Stimulated activated naive CD8-positive, alpha-beta T cell treated with anti-CD3 and anti-CD28 coated beads, Interleukin-15, Interleukin-2, amounts not matched to agents 100 U/mL and 50 U/mL, for 24 hours (primary cell): ENCODE data around the gene FBXO21.
"Not testable (repeated sequence)": the region's sequence is repeated elsewhere in the genome, so short reads cannot be mapped to it uniquely, and the experiment has no call there.

ENCODE experiments used
- ATAC-seq: fragments of 150-1000 bp; cut with Tn5 transposase; one replicate; pipeline ENCODE4 v1.10.0; 2021
- DNase-seq: peaks from one replicate; pipeline ENCODE4 v3.0.0; 2021

FBXO21 gene

GRCh38 chr12:117102800-117103181 lies 87.5 kb downstream of the FBXO21 start:
- ATAC-seq, result no peak

GRCh38 chr12:117101953-117102799 lies 88.1 kb downstream of the FBXO21 start:
- DNase-seq, result no peak
- ATAC-seq, result no peak

More at GRCh38 chr12:117102800-117103181, 87.5 kb downstream of the FBXO21 start:
- DNase-seq, result no peak

- no peak for ATAC-seq
- DNase-seq, result no peak
Observed at GRCh38 chr12:117100851-117101673, 89.2 kb downstream of the FBXO21 start.

GRCh38 chr12:117100251-117100650 lies 90.0 kb downstream of the FBXO21 start:
- ATAC-seq, result no peak
- DNase-seq, result no peak

GRCh38 chr12:117098361-117099217 lies 91.7 kb downstream of the FBXO21 start:
- ATAC-seq, result peak; percentile 30
- peak; percentile 46 for DNase-seq

- ATAC-seq (no peak), DNase-seq (no peak)
Observed at GRCh38 chr12:117098024-117098360, 92.3 kb downstream of the FBXO21 start.

- no peak for ATAC-seq
- no peak for DNase-seq
Observed at GRCh38 chr12:117097159-117097558, 93.1 kb downstream of the FBXO21 start.

GRCh38 chr12:117096501-117097042 lies 93.7 kb downstream of the FBXO21 start:
- no peak for ATAC-seq

GRCh38 chr12:117095191-117095590 lies 95.1 kb downstream of the FBXO21 start:
- ATAC-seq, DNase-seq: not testable (repeated sequence)

More at GRCh38 chr12:117096501-117097042, 93.7 kb downstream of the FBXO21 start:
- no peak for DNase-seq

- no peak for ATAC-seq
- no peak for DNase-seq
Observed at GRCh38 chr12:117093918-117094630, 96.2 kb downstream of the FBXO21 start.

- DNase-seq (no peak), ATAC-seq (no peak)
Observed at GRCh38 chr12:117093431-117093830, 96.8 kb downstream of the FBXO21 start.

GRCh38 chr12:117092886-117093285 lies 97.4 kb downstream of the FBXO21 start:
- no peak for DNase-seq
- no peak for ATAC-seq

- ATAC-seq (no peak), DNase-seq (no peak)
Observed at GRCh38 chr12:117092511-117092780, 97.8 kb downstream of the FBXO21 start.
